WTC11 (cell line): ENCODE results near the gene ASTN2. TPM values are rescaled to one million over a fixed set of nuclear protein-coding genes. Genes with fewer than 3 reads are reported as not detected.

Source experiments
- ATAC-seq: fragments of 200-7000 bp; cut with Tn5 transposase; 2 replicates; pipeline ENCODE4 v1.10.0; 2021; ENCODE audit warnings: mild to moderate bottlenecking, moderate library complexity
- CTCF ChIA-PET: fragments of 300-600 bp; sonication (Branson Sonifier 250); formaldehyde crosslinking; loops from one replicate; lab custom pipeline; 2021; ENCODE audit warnings: antibody characterized with exemption; lab: Charles Lee
- POLR2A ChIA-PET: fragments of 350-600 bp; sonication (Branson Sonifier 250); formaldehyde crosslinking; loops from one replicate; lab custom pipeline; 2021; ENCODE audit warnings: antibody characterized with exemption; lab: Charles Lee
- DNase-seq: peaks from one replicate; pipeline ENCODE4 v3.0.0; 2021; ENCODE audit warnings: low spot score
- H3K27ac Mint-ChIP-seq: 2 replicates; pipeline ENCODE4 v1.8.0; 2021; ENCODE audit warnings: mixed read lengths
- H3K27me3 Mint-ChIP-seq: 2 replicates; pipeline ENCODE4 v1.8.0; 2021; ENCODE audit warnings: low read depth, mild to moderate bottlenecking, moderate library complexity, mixed read lengths
- H3K36me3 Mint-ChIP-seq: 2 replicates; pipeline ENCODE4 v1.8.0; 2021; ENCODE audit warnings: mixed read lengths
- H3K4me1 Mint-ChIP-seq: 2 replicates; pipeline ENCODE4 v1.8.0; 2022; ENCODE audit warnings: mixed read lengths
- H3K4me3 Mint-ChIP-seq: 2 replicates; pipeline ENCODE4 v1.8.0; 2021; ENCODE audit warnings: mild to moderate bottlenecking, moderate library complexity, mixed read lengths
- H3K9me3 Mint-ChIP-seq: 2 replicates; pipeline ENCODE4 v1.8.0; 2021; ENCODE audit warnings: mixed read lengths
- ESRRA ChIP-seq: sonication (generic); formaldehyde crosslinking; IDR thresholded peaks from 2 replicates; pipeline ENCODE4 v1.8.1; 2022; ENCODE audit warnings: mild to moderate bottlenecking, missing genetic modification reagents, borderline replicate concordance
- ETV6 ChIP-seq: sonication (generic); formaldehyde crosslinking; IDR thresholded peaks from 2 replicates; pipeline ENCODE4 v1.8.1; 2022; ENCODE audit warnings: mild to moderate bottlenecking, missing genetic modification reagents
- MLX ChIP-seq: sonication (generic); formaldehyde crosslinking; IDR thresholded peaks from 2 replicates; pipeline ENCODE4 v1.8.1; 2023; ENCODE audit warnings: mild to moderate bottlenecking, missing genetic modification reagents, moderate library complexity
- MYBL2 ChIP-seq: sonication (generic); formaldehyde crosslinking; IDR thresholded peaks from 2 replicates; pipeline ENCODE4 v1.8.1; 2023; ENCODE audit warnings: mild to moderate bottlenecking, moderate library complexity, missing genetic modification reagents
- NFATC4 ChIP-seq: fragments of 250-450 bp; sonication (Bioruptor Pico); IDR thresholded peaks from 2 replicates; pipeline ENCODE4 v1.9.0; 2021; ENCODE audit warnings: mild to moderate bottlenecking
- NR1H2 ChIP-seq: sonication (generic); formaldehyde crosslinking; IDR thresholded peaks from 2 replicates; pipeline ENCODE4 v1.9.0; 2021; ENCODE audit warnings: mild to moderate bottlenecking, moderate library complexity, missing genetic modification reagents
- RORB ChIP-seq: fragments of 250-450 bp; sonication (Bioruptor Pico); IDR thresholded peaks from 2 replicates; pipeline ENCODE4 v1.9.0; 2021; ENCODE audit warnings: mild to moderate bottlenecking
- TCF7 ChIP-seq: sonication (generic); formaldehyde crosslinking; IDR thresholded peaks from 2 replicates; pipeline ENCODE4 v1.8.0; 2022; ENCODE audit warnings: mild to moderate bottlenecking, low read depth, missing genetic modification reagents, moderate library complexity
- TP53 ChIP-seq: sonication (generic); formaldehyde crosslinking; IDR thresholded peaks from 2 replicates; pipeline ENCODE4 v1.8.1; 2023; ENCODE audit warnings: mild to moderate bottlenecking, missing genetic modification reagents
- ZNF281 ChIP-seq: sonication (generic); formaldehyde crosslinking; IDR thresholded peaks from 2 replicates; pipeline ENCODE4 v1.8.0; 2023; ENCODE audit warnings: mild to moderate bottlenecking, missing genetic modification reagents
- ZNF317 ChIP-seq: sonication (generic); formaldehyde crosslinking; IDR thresholded peaks from 2 replicates; pipeline ENCODE4 v1.8.1; 2023; ENCODE audit warnings: low read depth, mild to moderate bottlenecking, moderate library complexity, missing genetic modification reagents, borderline replicate concordance
- ZNF423 ChIP-seq: fragments of 250-450 bp; sonication (Bioruptor Pico); IDR thresholded peaks from 2 replicates; pipeline ENCODE4 v2.1.2; 2022; ENCODE audit warnings: mild to moderate bottlenecking, moderate library complexity
- ZNF512 ChIP-seq: sonication (generic); formaldehyde crosslinking; IDR thresholded peaks from 2 replicates; pipeline ENCODE4 v1.8.1; 2022; ENCODE audit warnings: missing genetic modification reagents, borderline replicate concordance
- total RNA-seq: library from RNA; stranded (reverse); gene quantifications from 3 replicates; pipeline ENCODE4 v1.2.3, GENCODE V29; 2021
- TF ChIP-seq, protein P1 (sequence below): fragments of 250-450 bp; sonication (Bioruptor Pico); IDR thresholded peaks from 2 replicates; pipeline ENCODE4 v1.8.0; 2021; ENCODE audit warnings: mild to moderate bottlenecking
- TF ChIP-seq, protein P2 (sequence below): fragments of 250-450 bp; sonication (Bioruptor Pico); IDR thresholded peaks from 2 replicates; pipeline ENCODE4 v1.9.0; 2021; ENCODE audit warnings: mild to moderate bottlenecking
- TF ChIP-seq, protein P3 (sequence below): sonication (generic); formaldehyde crosslinking; IDR thresholded peaks from 2 replicates; pipeline ENCODE4 v1.8.0; 2022; ENCODE audit warnings: missing genetic modification reagents

The ASTN2 gene
- total RNA-seq, 1 experiment from 2014 or later: 16.2 TPM

DNA sequence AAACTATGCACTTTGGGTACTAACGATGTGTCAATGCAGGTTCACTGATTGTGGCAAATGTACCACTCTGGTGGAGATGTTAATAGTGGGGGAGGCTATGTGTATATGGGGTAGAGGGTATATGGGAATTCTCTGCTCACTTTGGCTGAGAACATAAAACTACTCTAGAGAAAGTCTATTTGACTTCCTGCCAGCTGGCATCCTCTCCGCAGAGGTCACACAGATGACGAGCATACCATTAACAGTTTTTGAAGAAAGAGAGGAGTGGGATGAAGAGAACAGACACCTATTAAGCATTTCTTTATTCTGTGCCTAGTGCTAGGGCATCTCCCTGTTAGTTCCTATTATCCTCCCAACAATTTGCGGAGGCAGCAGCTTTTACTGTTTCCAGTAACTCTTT is 786.1 kb downstream of the ASTN2 start:
- Mint-ChIP-seq H3K4me3 (no peak overlapping the region), H3K9me3 (0 out of 2 replicates have a peak, but pooled peaks cover 4% of the 10 kb centered on the region), H3K27me3 (no peaks in the 10 kb centered on the region; the same call in 1 of the 2 replicates), H3K4me1 (peaks cover 28% of the 10 kb centered on the region), H3K36me3 (no peaks in the 10 kb centered on the region; the same call in 1 of the 2 replicates), H3K27ac (no peak overlapping the region)
- POLR2A ChIA-PET: no interaction called here
- DNase-seq: no peak
- CTCF ChIA-PET: interaction anchor here (0.6 kb wide), 1 partner anchor 31 kb away, joined by 3 read pairs; no protein-coding TSS in a partner anchor
- TF ChIP-seq, protein P1, sequence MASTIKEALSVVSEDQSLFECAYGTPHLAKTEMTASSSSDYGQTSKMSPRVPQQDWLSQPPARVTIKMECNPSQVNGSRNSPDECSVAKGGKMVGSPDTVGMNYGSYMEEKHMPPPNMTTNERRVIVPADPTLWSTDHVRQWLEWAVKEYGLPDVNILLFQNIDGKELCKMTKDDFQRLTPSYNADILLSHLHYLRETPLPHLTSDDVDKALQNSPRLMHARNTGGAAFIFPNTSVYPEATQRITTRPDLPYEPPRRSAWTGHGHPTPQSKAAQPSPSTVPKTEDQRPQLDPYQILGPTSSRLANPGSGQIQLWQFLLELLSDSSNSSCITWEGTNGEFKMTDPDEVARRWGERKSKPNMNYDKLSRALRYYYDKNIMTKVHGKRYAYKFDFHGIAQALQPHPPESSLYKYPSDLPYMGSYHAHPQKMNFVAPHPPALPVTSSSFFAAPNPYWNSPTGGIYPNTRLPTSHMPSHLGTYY (CRISPR knock-in tag): no peak
- ATAC-seq: no peak

- ATAC-seq: no peak
- H3K27ac Mint-ChIP-seq: no peak overlapping the region
- H3K4me3 Mint-ChIP-seq: no peak overlapping the region
- no peaks in the 10 kb centered on the region; the same call in 1 of the 2 replicates for H3K36me3 Mint-ChIP-seq
- H3K4me1 Mint-ChIP-seq: peaks cover 39% of the 10 kb centered on the region
- POLR2A ChIA-PET: no interaction called here
- TF ChIP-seq ZNF423 (no peak), ZNF512 (CRISPR knock-in tag) (no peak), MYBL2 (CRISPR knock-in tag) (no peak), ZNF281 (CRISPR knock-in tag) (no peak), TP53 (CRISPR knock-in tag) (no peak), ZNF317 (CRISPR knock-in tag) (no peak)
- TF ChIP-seq, all 79 proteins: peak for 0
- CTCF ChIA-PET: no interaction called here
- DNase-seq: no peak
- H3K9me3 Mint-ChIP-seq: 0 out of 2 replicates have a peak, but pooled peaks cover 4% of the 10 kb centered on the region
- H3K27me3 Mint-ChIP-seq: no peaks in the 10 kb centered on the region; the same call in 1 of the 2 replicates
These were observed 787.4 kb downstream of the ASTN2 start for GRCh38 chr9:116627433-116627832.

- H3K4me3 Mint-ChIP-seq: no peak overlapping the region
- no peaks in the 10 kb centered on the region; the same call in 1 of the 2 replicates for H3K27me3 Mint-ChIP-seq
- H3K36me3 Mint-ChIP-seq: no peaks in the 10 kb centered on the region; the same call in 1 of the 2 replicates
- POLR2A ChIA-PET: no interaction called here
- H3K9me3 Mint-ChIP-seq: 0 out of 2 replicates have a peak, but pooled peaks cover 4% of the 10 kb centered on the region
- no peak for DNase-seq
- H3K27ac Mint-ChIP-seq: no peak overlapping the region
- H3K4me1 Mint-ChIP-seq: peaks cover 39% of the 10 kb centered on the region
- CTCF ChIA-PET: no interaction called here
- no peak for ATAC-seq
- TF ChIP-seq ZNF317 (CRISPR knock-in tag): no peak
- TF ChIP-seq, protein P2, sequence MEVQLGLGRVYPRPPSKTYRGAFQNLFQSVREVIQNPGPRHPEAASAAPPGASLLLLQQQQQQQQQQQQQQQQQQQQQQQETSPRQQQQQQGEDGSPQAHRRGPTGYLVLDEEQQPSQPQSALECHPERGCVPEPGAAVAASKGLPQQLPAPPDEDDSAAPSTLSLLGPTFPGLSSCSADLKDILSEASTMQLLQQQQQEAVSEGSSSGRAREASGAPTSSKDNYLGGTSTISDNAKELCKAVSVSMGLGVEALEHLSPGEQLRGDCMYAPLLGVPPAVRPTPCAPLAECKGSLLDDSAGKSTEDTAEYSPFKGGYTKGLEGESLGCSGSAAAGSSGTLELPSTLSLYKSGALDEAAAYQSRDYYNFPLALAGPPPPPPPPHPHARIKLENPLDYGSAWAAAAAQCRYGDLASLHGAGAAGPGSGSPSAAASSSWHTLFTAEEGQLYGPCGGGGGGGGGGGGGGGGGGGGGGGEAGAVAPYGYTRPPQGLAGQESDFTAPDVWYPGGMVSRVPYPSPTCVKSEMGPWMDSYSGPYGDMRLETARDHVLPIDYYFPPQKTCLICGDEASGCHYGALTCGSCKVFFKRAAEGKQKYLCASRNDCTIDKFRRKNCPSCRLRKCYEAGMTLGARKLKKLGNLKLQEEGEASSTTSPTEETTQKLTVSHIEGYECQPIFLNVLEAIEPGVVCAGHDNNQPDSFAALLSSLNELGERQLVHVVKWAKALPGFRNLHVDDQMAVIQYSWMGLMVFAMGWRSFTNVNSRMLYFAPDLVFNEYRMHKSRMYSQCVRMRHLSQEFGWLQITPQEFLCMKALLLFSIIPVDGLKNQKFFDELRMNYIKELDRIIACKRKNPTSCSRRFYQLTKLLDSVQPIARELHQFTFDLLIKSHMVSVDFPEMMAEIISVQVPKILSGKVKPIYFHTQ (CRISPR knock-in tag): no peak
- TF ChIP-seq MLX (CRISPR knock-in tag): no peak
- TF ChIP-seq ETV6 (CRISPR knock-in tag): no peak
- no peak for TF ChIP-seq TCF7
- no peak for TF ChIP-seq RORB (CRISPR knock-in tag)
- TF ChIP-seq, protein P1 (CRISPR knock-in tag): no peak
- no peak for TF ChIP-seq NFATC4
- no peak for TF ChIP-seq ESRRA (CRISPR knock-in tag)
- TF ChIP-seq NR1H2 (CRISPR knock-in tag): no peak
- no peak for TF ChIP-seq TP53 (CRISPR knock-in tag)
- TF ChIP-seq, protein P3, sequence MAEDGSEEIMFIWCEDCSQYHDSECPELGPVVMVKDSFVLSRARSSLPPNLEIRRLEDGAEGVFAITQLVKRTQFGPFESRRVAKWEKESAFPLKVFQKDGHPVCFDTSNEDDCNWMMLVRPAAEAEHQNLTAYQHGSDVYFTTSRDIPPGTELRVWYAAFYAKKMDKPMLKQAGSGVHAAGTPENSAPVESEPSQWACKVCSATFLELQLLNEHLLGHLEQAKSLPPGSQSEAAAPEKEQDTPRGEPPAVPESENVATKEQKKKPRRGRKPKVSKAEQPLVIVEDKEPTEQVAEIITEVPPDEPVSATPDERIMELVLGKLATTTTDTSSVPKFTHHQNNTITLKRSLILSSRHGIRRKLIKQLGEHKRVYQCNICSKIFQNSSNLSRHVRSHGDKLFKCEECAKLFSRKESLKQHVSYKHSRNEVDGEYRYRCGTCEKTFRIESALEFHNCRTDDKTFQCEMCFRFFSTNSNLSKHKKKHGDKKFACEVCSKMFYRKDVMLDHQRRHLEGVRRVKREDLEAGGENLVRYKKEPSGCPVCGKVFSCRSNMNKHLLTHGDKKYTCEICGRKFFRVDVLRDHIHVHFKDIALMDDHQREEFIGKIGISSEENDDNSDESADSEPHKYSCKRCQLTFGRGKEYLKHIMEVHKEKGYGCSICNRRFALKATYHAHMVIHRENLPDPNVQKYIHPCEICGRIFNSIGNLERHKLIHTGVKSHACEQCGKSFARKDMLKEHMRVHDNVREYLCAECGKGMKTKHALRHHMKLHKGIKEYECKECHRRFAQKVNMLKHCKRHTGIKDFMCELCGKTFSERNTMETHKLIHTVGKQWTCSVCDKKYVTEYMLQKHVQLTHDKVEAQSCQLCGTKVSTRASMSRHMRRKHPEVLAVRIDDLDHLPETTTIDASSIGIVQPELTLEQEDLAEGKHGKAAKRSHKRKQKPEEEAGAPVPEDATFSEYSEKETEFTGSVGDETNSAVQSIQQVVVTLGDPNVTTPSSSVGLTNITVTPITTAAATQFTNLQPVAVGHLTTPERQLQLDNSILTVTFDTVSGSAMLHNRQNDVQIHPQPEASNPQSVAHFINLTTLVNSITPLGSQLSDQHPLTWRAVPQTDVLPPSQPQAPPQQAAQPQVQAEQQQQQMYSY: no peak
These were observed 788.1 kb downstream of the ASTN2 start for GRCh38 chr9:116626762-116627161.
